ENCODE results near the gene TOGARAM1.

TOGARAM1 gene

GRCh38 chr14:44952391-44953110 lies 9.4 kb upstream of the TOGARAM1 start:
- TF ChIP-seq CTCF (IDR thresholded peaks at IDR 0.05; ENCODE audit: low read length) (no peak), EZH2 (IDR thresholded peaks at IDR 0.05; ENCODE audit: borderline replicate concordance, low read length) (no peak)
- no peaks in the 10 kb centered on the region for H3K4me1 ChIP-seq (ENCODE audit: insufficient read depth, low read length, severe bottlenecking)
- no peak overlapping the region for H2AFZ ChIP-seq (ENCODE audit: low read length)
- no peak overlapping the region for H3K9ac ChIP-seq (ENCODE audit: low read length)
- H3K79me2 ChIP-seq (ENCODE audit: insufficient read depth, low read length), result peaks cover 64% of the 10 kb centered on the region
- no peaks in the 10 kb centered on the region for H3K27me3 ChIP-seq (ENCODE audit: insufficient read depth, low read length)
- H3K36me3 ChIP-seq (ENCODE audit: insufficient read depth, low read length), result peaks cover 19% of the 10 kb centered on the region; the same call in 1 of the 2 replicates
- H3K9me2 ChIP-seq (ENCODE audit: low read depth, low read length), result no peaks in the 10 kb centered on the region
- H3K9me3 ChIP-seq (ENCODE audit: low read length), result peaks cover 2% of the 10 kb centered on the region; the same call in 1 of the 2 replicates
- H4K20me1 ChIP-seq (ENCODE audit: insufficient read depth, low read length), result no peaks in the 10 kb centered on the region
- H3K4me2 ChIP-seq (ENCODE audit: low read length), result no peak overlapping the region
- H3K4me3 ChIP-seq (ENCODE audit: low read depth, low read length, poor library complexity, severe bottlenecking), result no peak overlapping the region
- no peaks in the 10 kb centered on the region for H3F3A ChIP-seq (ENCODE audit: insufficient read depth, low read length)
- no peak overlapping the region for H3K27ac ChIP-seq (ENCODE audit: low read depth, low read length, poor library complexity, severe bottlenecking)

GRCh38 chr14:44954750-44955149 lies 7.2 kb upstream of the TOGARAM1 start:
- no peak overlapping the region for H3K4me3 ChIP-seq (ENCODE audit: low read depth, low read length, poor library complexity, severe bottlenecking)
- peaks cover 16% of the 10 kb centered on the region; the same call in 1 of the 2 replicates for H3K36me3 ChIP-seq (ENCODE audit: insufficient read depth, low read length)
- H3K79me2 ChIP-seq (ENCODE audit: insufficient read depth, low read length), result peaks cover 76% of the 10 kb centered on the region
- TF ChIP-seq EZH2 (IDR thresholded peaks at IDR 0.05; ENCODE audit: borderline replicate concordance, low read length), result no peak
- no peak overlapping the region for H3K27ac ChIP-seq (ENCODE audit: low read depth, low read length, poor library complexity, severe bottlenecking)
- H3F3A ChIP-seq (ENCODE audit: insufficient read depth, low read length), result no peaks in the 10 kb centered on the region
- no peaks in the 10 kb centered on the region for H3K27me3 ChIP-seq (ENCODE audit: insufficient read depth, low read length)
- no peaks in the 10 kb centered on the region for H4K20me1 ChIP-seq (ENCODE audit: insufficient read depth, low read length)
- H3K4me2 ChIP-seq (ENCODE audit: low read length), result no peak overlapping the region
- H3K4me1 ChIP-seq (ENCODE audit: insufficient read depth, low read length, severe bottlenecking), result peaks cover 13% of the 10 kb centered on the region
- H2AFZ ChIP-seq (ENCODE audit: low read length), result no peak overlapping the region
- H3K9ac ChIP-seq (ENCODE audit: low read length), result no peak overlapping the region
- H3K9me2 ChIP-seq (ENCODE audit: low read depth, low read length), result no peaks in the 10 kb centered on the region
- H3K9me3 ChIP-seq (ENCODE audit: low read length), result no peaks in the 10 kb centered on the region

- Histone ChIP-seq H3K9ac (ENCODE audit: low read length) (no peak overlapping the region), H3K4me2 (ENCODE audit: low read length) (no peak overlapping the region), H4K20me1 (ENCODE audit: insufficient read depth, low read length) (no peaks in the 10 kb centered on the region), H3K9me3 (ENCODE audit: low read length) (no peaks in the 10 kb centered on the region), H3K9me2 (ENCODE audit: low read depth, low read length) (no peaks in the 10 kb centered on the region), H3F3A (ENCODE audit: insufficient read depth, low read length) (no peaks in the 10 kb centered on the region), H3K27me3 (ENCODE audit: insufficient read depth, low read length) (no peaks in the 10 kb centered on the region), H3K4me3 (ENCODE audit: low read depth, low read length, poor library complexity, severe bottlenecking) (no peak overlapping the region), H3K79me2 (ENCODE audit: insufficient read depth, low read length) (peaks cover 82% of the 10 kb centered on the region), H3K27ac (ENCODE audit: low read depth, low read length, poor library complexity, severe bottlenecking) (no peak overlapping the region), H2AFZ (ENCODE audit: low read length) (no peak overlapping the region), H3K4me1 (ENCODE audit: insufficient read depth, low read length, severe bottlenecking) (peaks cover 20% of the 10 kb centered on the region), H3K36me3 (ENCODE audit: insufficient read depth, low read length) (peaks cover 16% of the 10 kb centered on the region; the same call in 1 of the 2 replicates)
- no peak for TF ChIP-seq EZH2 (IDR thresholded peaks at IDR 0.05; ENCODE audit: borderline replicate concordance, low read length)
- TF ChIP-seq CTCF (IDR thresholded peaks at IDR 0.05; ENCODE audit: low read length), result no peak
Measured at GRCh38 chr14:44955528-44955927, 6.5 kb upstream of the TOGARAM1 start.

- Histone ChIP-seq H3K9me2 (ENCODE audit: low read depth, low read length) (no peaks in the 10 kb centered on the region), H3K4me3 (ENCODE audit: low read depth, low read length, poor library complexity, severe bottlenecking) (no peak overlapping the region), H3K79me2 (ENCODE audit: insufficient read depth, low read length) (peaks cover 86% of the 10 kb centered on the region), H2AFZ (ENCODE audit: low read length) (no peak overlapping the region), H3K9ac (ENCODE audit: low read length) (no peak overlapping the region), H4K20me1 (ENCODE audit: insufficient read depth, low read length) (no peaks in the 10 kb centered on the region), H3K36me3 (ENCODE audit: insufficient read depth, low read length) (peaks cover 13% of the 10 kb centered on the region; the same call in 1 of the 2 replicates), H3K27me3 (ENCODE audit: insufficient read depth, low read length) (no peaks in the 10 kb centered on the region), H3K4me1 (ENCODE audit: insufficient read depth, low read length, severe bottlenecking) (peaks cover 26% of the 10 kb centered on the region), H3K9me3 (ENCODE audit: low read length) (no peaks in the 10 kb centered on the region), H3K27ac (ENCODE audit: low read depth, low read length, poor library complexity, severe bottlenecking) (no peak overlapping the region), H3F3A (ENCODE audit: insufficient read depth, low read length) (no peaks in the 10 kb centered on the region), H3K4me2 (ENCODE audit: low read length) (no peak overlapping the region)
- TF ChIP-seq EZH2 (IDR thresholded peaks at IDR 0.05; ENCODE audit: borderline replicate concordance, low read length) (no peak), CTCF (IDR thresholded peaks at IDR 0.05; ENCODE audit: low read length) (no peak)
Measured at GRCh38 chr14:44956866-44957265, 5.1 kb upstream of the TOGARAM1 start.

Measured in OCI-LY1 (cell line).